Measurements from ENCODE around the gene SMYD1.

Gene SMYD1

GRCh38 chr2:88048541-88048940 lies 19.1 kb upstream of the SMYD1 start:
- peaks cover 38% of the 10 kb centered on the region for H3K36me3 Mint-ChIP-seq (ENCODE audit: low read depth)
- peaks cover 32% of the 10 kb centered on the region for H3K4me1 Mint-ChIP-seq (ENCODE audit: low read depth)
- H3K27me3 Mint-ChIP-seq = no peaks in the 10 kb centered on the region
- no peak overlapping the region for H3K4me3 Mint-ChIP-seq
- no peak overlapping the region for H3K27ac Mint-ChIP-seq
- no peaks in the 10 kb centered on the region for H3K9me3 Mint-ChIP-seq
- intact Hi-C loops (cut with micrococcal nuclease) = no loop called here

DNA sequence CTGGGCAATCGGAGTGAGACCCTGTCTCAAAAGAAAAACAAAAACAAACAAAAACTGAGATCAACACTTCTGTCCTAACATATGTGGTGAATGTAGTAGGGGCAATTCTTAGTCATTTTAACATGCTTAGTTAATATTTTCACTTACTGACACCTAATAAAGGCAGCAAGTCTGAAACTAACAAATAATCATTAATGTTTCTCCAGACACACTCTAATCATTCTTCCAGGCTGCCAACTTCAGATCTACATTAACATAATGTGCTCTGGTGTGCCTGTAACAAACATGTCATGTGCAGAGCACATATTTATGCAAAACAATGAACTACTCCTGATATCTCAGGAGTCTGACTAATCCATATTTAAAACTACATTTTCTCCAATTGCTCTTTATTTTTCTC lies 18.0 kb upstream of the SMYD1 start:
- intact Hi-C loops (cut with micrococcal nuclease) = no loop called here
- Mint-ChIP-seq H3K27me3 (no peaks in the 10 kb centered on the region), H3K36me3 (ENCODE audit: low read depth) (peaks cover 36% of the 10 kb centered on the region), H3K4me3 (no peak overlapping the region), H3K9me3 (no peaks in the 10 kb centered on the region), H3K4me1 (ENCODE audit: low read depth) (peaks cover 39% of the 10 kb centered on the region), H3K27ac (no peak overlapping the region)

DNA sequence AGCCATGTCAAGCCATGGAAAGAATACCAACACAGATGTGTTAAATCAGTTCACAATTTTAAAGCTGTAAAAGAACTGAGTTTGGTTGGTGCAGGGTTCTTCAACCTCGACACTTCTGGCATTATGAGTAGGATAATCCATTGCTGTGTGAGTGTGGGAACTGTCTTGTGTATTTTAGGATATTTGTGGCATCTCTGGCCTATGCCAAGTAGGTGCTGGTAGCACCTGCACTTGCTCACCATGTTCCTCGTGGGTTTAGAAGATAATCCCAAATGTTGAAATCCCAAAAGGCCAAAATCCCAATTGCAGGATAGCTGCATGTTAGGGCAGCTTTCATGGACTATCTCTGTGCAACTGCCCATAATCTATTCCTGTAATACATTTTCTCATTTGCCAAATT lies 15.8 kb upstream of the SMYD1 start:
- intact Hi-C loops (cut with micrococcal nuclease) = loop anchor here (2.0 kb wide), 1 partner anchor 15 kb away; no protein-coding TSS in a partner anchor
- H3K27me3 Mint-ChIP-seq = no peaks in the 10 kb centered on the region
- H3K4me3 Mint-ChIP-seq = no peak overlapping the region
- peaks cover 38% of the 10 kb centered on the region for H3K36me3 Mint-ChIP-seq (ENCODE audit: low read depth)
- peaks cover 46% of the 10 kb centered on the region for H3K4me1 Mint-ChIP-seq (ENCODE audit: low read depth)
- H3K27ac Mint-ChIP-seq = no peak overlapping the region
- no peaks in the 10 kb centered on the region for H3K9me3 Mint-ChIP-seq

- no peaks in the 10 kb centered on the region for H3K27me3 Mint-ChIP-seq
- no peaks in the 10 kb centered on the region for H3K9me3 Mint-ChIP-seq
- H3K4me3 Mint-ChIP-seq = peak overlapping the region; percentile 6
- H3K36me3 Mint-ChIP-seq (ENCODE audit: low read depth) = peaks cover 38% of the 10 kb centered on the region
- H3K4me1 Mint-ChIP-seq (ENCODE audit: low read depth) = peaks cover 53% of the 10 kb centered on the region
- peak overlapping the region; percentile 97 for H3K27ac Mint-ChIP-seq
- intact Hi-C loops (cut with micrococcal nuclease) = loop anchor here (2.0 kb wide), 1 partner anchor 16 kb away; no protein-coding TSS in a partner anchor
Observed at GRCh38 chr2:88053296-88053695, 14.3 kb upstream of the SMYD1 start.

DNA sequence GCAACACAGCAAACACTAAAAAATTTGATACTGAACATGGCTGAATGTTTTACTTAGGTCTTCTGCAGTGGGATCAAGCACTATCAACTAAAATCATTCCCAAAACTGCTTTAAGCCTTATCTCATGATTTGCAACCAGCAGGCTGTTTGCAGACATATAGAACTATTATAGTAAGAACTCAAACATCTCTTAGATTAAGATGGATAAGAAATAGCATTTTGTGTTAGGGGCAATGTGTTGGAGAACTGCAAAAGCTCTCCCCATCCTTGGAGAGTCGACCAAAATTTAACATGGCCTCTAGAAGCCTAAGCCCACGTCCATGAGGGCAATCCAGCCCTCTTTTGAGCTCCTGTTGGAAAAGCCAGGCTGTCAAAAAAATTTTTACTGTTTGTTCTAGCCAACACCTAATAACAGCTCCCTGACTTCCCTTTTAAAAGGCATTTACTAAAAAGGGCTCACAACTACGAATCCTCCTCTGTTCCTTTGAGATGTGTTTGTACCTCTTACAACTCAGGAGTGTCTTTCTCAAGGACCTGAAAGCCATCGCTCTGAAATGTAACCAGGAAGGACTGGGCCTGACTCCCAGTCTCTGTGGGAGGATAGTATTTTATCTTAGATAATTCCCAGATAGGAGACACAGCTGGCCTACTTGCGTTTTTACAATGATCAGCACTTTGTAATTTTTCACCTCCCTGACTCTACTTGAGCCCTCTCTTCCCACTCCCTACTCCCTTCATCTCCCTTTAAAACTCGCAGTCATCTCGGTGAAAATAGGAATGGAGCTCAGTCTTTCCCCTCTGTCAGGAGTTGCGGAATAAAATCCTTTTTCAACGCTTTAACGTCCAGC lies 13.5 kb upstream of the SMYD1 start:
- Mint-ChIP-seq H3K36me3 (ENCODE audit: low read depth) (peaks cover 38% of the 10 kb centered on the region), H3K4me1 (ENCODE audit: low read depth) (peaks cover 53% of the 10 kb centered on the region), H3K27ac (peak overlapping the region; percentile 97), H3K27me3 (no peaks in the 10 kb centered on the region), H3K4me3 (peak overlapping the region; percentile 96), H3K9me3 (no peaks in the 10 kb centered on the region)
- intact Hi-C loops (cut with micrococcal nuclease) = loop anchor here (2.0 kb wide), 1 partner anchor 17 kb away; no protein-coding TSS in a partner anchor

- Mint-ChIP-seq H3K27me3 (no peaks in the 10 kb centered on the region), H3K4me3 (peak overlapping the region; percentile 96), H3K36me3 (ENCODE audit: low read depth) (peaks cover 33% of the 10 kb centered on the region), H3K4me1 (ENCODE audit: low read depth) (peaks cover 47% of the 10 kb centered on the region), H3K9me3 (no peaks in the 10 kb centered on the region), H3K27ac (peak overlapping the region; percentile 97)
- intact Hi-C loops (cut with micrococcal nuclease) = loop anchor here (1.0 kb wide), 1 partner anchor 39 kb away; the partner anchor contains the start of gene RNU2-63P
Observed at GRCh38 chr2:88054782-88055370, 12.7 kb upstream of the SMYD1 start.

DNA sequence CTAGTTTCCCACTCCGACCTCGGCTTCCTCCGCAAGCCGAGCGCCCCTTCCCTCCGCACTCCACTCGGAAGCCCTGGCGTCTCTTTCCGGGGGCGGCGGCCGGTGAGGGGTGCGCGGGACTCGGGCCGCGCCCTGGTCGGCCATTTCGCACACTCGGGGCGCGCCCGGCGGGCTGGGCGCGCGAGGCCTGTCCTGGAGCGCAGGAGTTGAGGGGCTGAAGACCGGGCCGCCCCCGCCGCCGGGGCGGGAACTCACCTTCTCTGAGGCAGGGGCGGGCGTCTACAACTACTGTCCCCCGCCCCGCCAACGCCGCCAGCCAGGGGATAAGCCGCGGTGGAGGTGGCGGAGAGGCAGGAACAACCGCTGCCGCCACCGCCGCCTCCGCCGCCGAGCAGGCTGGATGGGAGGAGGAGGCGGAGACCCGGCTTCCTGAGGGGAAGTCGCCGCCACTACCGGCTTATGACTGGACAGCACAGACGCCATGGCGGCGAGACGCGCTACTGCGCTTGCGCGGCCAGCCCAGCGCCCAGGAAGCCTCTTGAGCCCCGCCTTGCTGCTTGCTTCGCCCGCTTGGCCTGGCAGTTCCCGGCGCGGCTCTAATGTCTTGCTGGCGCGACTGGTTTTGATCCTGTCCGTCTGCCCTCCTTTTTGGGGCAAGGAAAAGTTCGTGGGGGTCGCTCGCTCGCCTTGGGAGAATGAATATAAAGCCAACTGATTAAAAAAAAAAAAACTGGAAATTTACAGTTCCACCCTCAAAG lies 12.1 kb upstream of the SMYD1 start, which contains the start of gene KRCC1:
Gene KRCC1 (minus strand): TSS at position 413 of the 758 bp plus-strand sequence. CDS start 27,220 bp downstream, outside the sequence.
- H3K36me3 Mint-ChIP-seq (ENCODE audit: low read depth) = peaks cover 32% of the 10 kb centered on the region
- peak within 1 kb of the TSS; percentile 97 for H3K27ac Mint-ChIP-seq
- no peaks in the 10 kb centered on the region for H3K27me3 Mint-ChIP-seq
- H3K4me1 Mint-ChIP-seq (ENCODE audit: low read depth) = peaks cover 42% of the 10 kb centered on the region
- no peaks in the 10 kb centered on the region for H3K9me3 Mint-ChIP-seq
- intact Hi-C loops (cut with micrococcal nuclease) = loop anchor here (1.0 kb wide), 1 partner anchor 39 kb away; the partner anchor contains the start of gene RNU2-63P
- peak within 1 kb of the TSS; percentile 96 for H3K4me3 Mint-ChIP-seq

DNA sequence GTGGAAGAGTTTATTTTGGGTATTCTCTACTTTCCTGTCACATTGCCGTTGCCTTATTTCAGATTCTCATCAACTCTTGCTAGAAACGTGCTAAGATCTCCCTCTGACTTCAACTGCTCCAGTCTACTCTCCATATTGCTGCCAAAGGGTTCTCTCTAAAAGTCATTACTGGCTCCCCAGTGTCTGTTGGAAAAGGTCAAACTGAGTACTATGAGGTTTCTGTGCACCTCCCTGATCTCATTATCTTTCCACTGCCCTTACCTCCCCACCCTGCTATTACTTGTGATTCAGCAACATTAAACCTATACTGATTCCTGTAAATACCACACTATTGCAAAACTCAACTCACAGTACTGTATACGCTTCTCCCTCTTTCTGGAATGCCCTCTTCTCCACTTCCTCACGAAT lies 10.2 kb upstream of the SMYD1 start:
- intact Hi-C loops (cut with micrococcal nuclease) = no loop called here
- no peak overlapping the region for H3K4me3 Mint-ChIP-seq
- H3K27me3 Mint-ChIP-seq = no peaks in the 10 kb centered on the region
- H3K4me1 Mint-ChIP-seq (ENCODE audit: low read depth) = peaks cover 41% of the 10 kb centered on the region
- peaks cover 24% of the 10 kb centered on the region for H3K36me3 Mint-ChIP-seq (ENCODE audit: low read depth)
- H3K27ac Mint-ChIP-seq = peak overlapping the region; percentile 29
- H3K9me3 Mint-ChIP-seq = no peaks in the 10 kb centered on the region

DNA sequence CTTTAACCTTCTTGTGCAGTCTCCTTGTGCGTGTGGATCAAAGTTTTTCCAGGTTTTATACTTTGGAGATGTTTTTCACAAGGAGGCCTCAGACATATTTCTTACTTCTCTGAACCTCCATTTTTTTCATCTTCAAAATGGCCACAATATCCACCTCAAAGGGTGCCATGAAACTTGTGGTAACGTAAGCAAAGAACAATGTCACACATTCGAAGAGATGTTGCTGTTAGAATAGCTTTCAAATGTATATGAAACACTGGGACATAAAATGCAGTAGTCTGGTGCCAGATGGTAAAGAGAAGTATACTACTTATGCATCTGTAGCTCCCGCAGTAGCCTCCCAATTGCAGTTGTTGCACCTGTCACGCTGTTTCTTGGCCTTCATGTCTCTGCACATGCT lies 9.4 kb upstream of the SMYD1 start:
- H3K27ac Mint-ChIP-seq = no peak overlapping the region
- H3K27me3 Mint-ChIP-seq = no peaks in the 10 kb centered on the region
- H3K4me1 Mint-ChIP-seq (ENCODE audit: low read depth) = peaks cover 43% of the 10 kb centered on the region
- no peaks in the 10 kb centered on the region for H3K9me3 Mint-ChIP-seq
- peaks cover 19% of the 10 kb centered on the region for H3K36me3 Mint-ChIP-seq (ENCODE audit: low read depth)
- no peak overlapping the region for H3K4me3 Mint-ChIP-seq
- intact Hi-C loops (cut with micrococcal nuclease) = no loop called here

GRCh38 chr2:88059979-88060906 lies 7.4 kb upstream of the SMYD1 start:
- no peaks in the 10 kb centered on the region for H3K27me3 Mint-ChIP-seq
- H3K36me3 Mint-ChIP-seq (ENCODE audit: low read depth) = peaks cover 3% of the 10 kb centered on the region
- H3K9me3 Mint-ChIP-seq = no peaks in the 10 kb centered on the region
- peaks cover 26% of the 10 kb centered on the region for H3K4me1 Mint-ChIP-seq (ENCODE audit: low read depth)
- intact Hi-C loops (cut with micrococcal nuclease) = loop anchor here (1.0 kb wide), 2 partner anchors 100 to 127 kb away; no protein-coding TSS in a partner anchor
- H3K4me3 Mint-ChIP-seq = no peak overlapping the region
- no peak overlapping the region for H3K27ac Mint-ChIP-seq

DNA sequence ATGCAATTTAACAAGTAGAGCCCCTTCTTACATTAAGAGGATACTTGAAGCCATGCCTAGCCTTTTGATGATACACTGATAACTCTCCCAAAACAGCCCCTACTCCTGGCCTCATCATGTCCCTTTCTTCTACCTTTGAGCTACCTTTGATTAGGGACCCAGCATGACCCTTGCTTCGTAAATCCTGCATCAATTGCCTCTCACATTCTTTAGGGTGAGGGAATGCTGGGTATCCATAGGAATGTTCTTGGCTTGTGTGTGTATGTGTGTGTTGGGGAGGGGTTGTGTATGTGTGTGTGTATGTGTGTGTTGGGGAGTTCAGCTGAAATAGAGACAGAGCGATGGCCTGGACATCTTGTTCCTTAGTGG lies 6.7 kb upstream of the SMYD1 start:
- no peak overlapping the region for H3K4me3 Mint-ChIP-seq
- H3K4me1 Mint-ChIP-seq (ENCODE audit: low read depth) = peaks cover 24% of the 10 kb centered on the region
- no peak overlapping the region for H3K27ac Mint-ChIP-seq
- no peaks in the 10 kb centered on the region for H3K9me3 Mint-ChIP-seq
- H3K27me3 Mint-ChIP-seq = no peaks in the 10 kb centered on the region
- intact Hi-C loops (cut with micrococcal nuclease) = loop anchor here (1.0 kb wide), 2 partner anchors 99 to 126 kb away; no protein-coding TSS in a partner anchor
- no peaks in the 10 kb centered on the region for H3K36me3 Mint-ChIP-seq (ENCODE audit: low read depth)

DNA sequence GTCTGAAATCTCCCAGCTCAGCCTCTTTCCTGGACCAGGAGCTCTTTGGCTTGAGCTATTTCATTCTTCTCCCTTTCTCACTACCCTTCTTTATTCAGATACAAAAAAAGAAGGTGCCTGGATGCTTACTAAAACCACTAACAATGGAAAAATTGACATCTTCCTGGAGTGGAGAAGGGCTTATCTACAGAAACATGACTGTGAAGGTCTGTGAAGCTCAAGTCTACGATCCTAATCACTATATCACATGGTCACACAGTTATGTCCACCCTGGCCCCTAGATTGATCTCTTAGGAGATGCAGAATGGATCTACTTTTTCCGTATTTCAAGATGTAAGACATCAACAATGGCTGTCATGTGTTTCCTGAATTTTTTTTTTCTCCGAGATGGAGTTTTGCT lies 6.3 kb upstream of the SMYD1 start:
- Mint-ChIP-seq H3K4me3 (no peak overlapping the region), H3K27ac (no peak overlapping the region), H3K9me3 (no peaks in the 10 kb centered on the region), H3K4me1 (ENCODE audit: low read depth) (peaks cover 20% of the 10 kb centered on the region), H3K36me3 (ENCODE audit: low read depth) (no peaks in the 10 kb centered on the region), H3K27me3 (no peaks in the 10 kb centered on the region)
- intact Hi-C loops (cut with micrococcal nuclease) = no loop called here

DNA sequence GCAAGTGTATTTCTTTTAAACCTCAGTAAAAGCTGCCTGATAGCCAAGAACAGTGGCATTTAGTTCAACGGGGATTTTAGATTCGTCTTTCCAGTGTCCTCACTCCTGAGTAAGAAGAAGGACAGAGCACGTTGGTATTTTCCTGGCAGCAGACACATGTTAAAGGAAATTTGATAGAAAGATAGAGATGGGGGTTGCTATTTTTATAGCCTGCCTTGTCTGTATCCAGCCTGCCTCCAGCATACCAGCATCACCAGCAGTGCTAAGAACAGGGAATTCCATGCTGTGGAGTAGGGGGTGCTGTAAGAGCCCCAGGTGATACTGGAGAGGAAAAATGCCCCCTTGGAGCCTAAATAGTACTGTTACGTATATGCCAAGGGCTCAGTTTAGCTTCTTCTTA lies 1.1 kb upstream of the SMYD1 start:
- Mint-ChIP-seq H3K4me1 (ENCODE audit: low read depth) (peaks cover 11% of the 10 kb centered on the region), H3K36me3 (ENCODE audit: low read depth) (no peaks in the 10 kb centered on the region), H3K27me3 (no peaks in the 10 kb centered on the region), H3K4me3 (no peak overlapping the region), H3K9me3 (no peaks in the 10 kb centered on the region), H3K27ac (no peak overlapping the region)
- intact Hi-C loops (cut with micrococcal nuclease) = no loop called here

Data from dendritic cell treated with granulocyte-macrophage colony-stimulating factor and Interleukin-4, amounts not matched to agents 40 ng/mL and 50 ng/mL, for 4 days (primary cell).